ENCODE measurements around the gene KREMEN1.

Gene KREMEN1

GRCh38 chr22:29133603-29134133 is 60.8 kb downstream of the KREMEN1 start:
- Histone ChIP-seq H3K9ac (ENCODE audit: insufficient read length) (no peak overlapping the region), H3K4me3 (no peak overlapping the region), H3K9me3 (ENCODE audit: low read depth, low read length) (no peaks in the 10 kb centered on the region), H3K36me3 (ENCODE audit: insufficient read depth, low read length) (peaks cover 3% of the 10 kb centered on the region; the same call in 1 of the 2 replicates), H3K27ac (no peak overlapping the region)
- no peak for TF ChIP-seq EZH2 (IDR thresholded peaks at IDR 0.05)
- TF ChIP-seq POLR2AphosphoS5 (IDR thresholded peaks at IDR 0.05; ENCODE audit: borderline replicate concordance, low read depth, low read length) = no peak
- no peak for TF ChIP-seq FOXP2 (optimal IDR thresholded peaks at IDR 0.05; ENCODE audit: control extremely low read depth, extremely low read length, insufficient read depth)
- DNase-seq (ENCODE audit: low read depth, low spot score) = no peak

- Histone ChIP-seq H3K9ac (ENCODE audit: insufficient read length) (no peak overlapping the region), H3K9me3 (ENCODE audit: low read depth, low read length) (no peaks in the 10 kb centered on the region), H3K27ac (no peak overlapping the region), H3K36me3 (ENCODE audit: insufficient read depth, low read length) (peaks cover 3% of the 10 kb centered on the region; the same call in 1 of the 2 replicates), H3K4me3 (no peak overlapping the region)
- TF ChIP-seq FOXP2 (optimal IDR thresholded peaks at IDR 0.05; ENCODE audit: control extremely low read depth, extremely low read length, insufficient read depth) (no peak), EZH2 (IDR thresholded peaks at IDR 0.05) (no peak), POLR2AphosphoS5 (IDR thresholded peaks at IDR 0.05; ENCODE audit: borderline replicate concordance, low read depth, low read length) (no peak)
- no peak for DNase-seq (ENCODE audit: low read depth, low spot score)
Measured at GRCh38 chr22:29134448-29134847, 61.6 kb downstream of the KREMEN1 start.

GRCh38 chr22:29136782-29137700 is 64.2 kb downstream of the KREMEN1 start:
- DNase-seq (ENCODE audit: low read depth, low spot score) = no peak

GRCh38 chr22:29138556-29139305 is 65.9 kb downstream of the KREMEN1 start:
- peaks cover 1% of the 10 kb centered on the region; the same call in 1 of the 2 replicates for H3K36me3 ChIP-seq (ENCODE audit: insufficient read depth, low read length)
- TF ChIP-seq FOXP2 (optimal IDR thresholded peaks at IDR 0.05; ENCODE audit: control extremely low read depth, extremely low read length, insufficient read depth) (no peak), EZH2 (IDR thresholded peaks at IDR 0.05) (no peak), POLR2AphosphoS5 (IDR thresholded peaks at IDR 0.05; ENCODE audit: borderline replicate concordance, low read depth, low read length) (no peak)
- no peak for DNase-seq (ENCODE audit: low read depth, low spot score)
- no peak overlapping the region for H3K9ac ChIP-seq (ENCODE audit: insufficient read length)
- no peaks in the 10 kb centered on the region for H3K9me3 ChIP-seq (ENCODE audit: low read depth, low read length)
- no peak overlapping the region for H3K27ac ChIP-seq
- H3K4me3 ChIP-seq = no peak overlapping the region

More at GRCh38 chr22:29136782-29137700, 64.2 kb downstream of the KREMEN1 start:
- peaks cover 3% of the 10 kb centered on the region; the same call in 1 of the 2 replicates for H3K36me3 ChIP-seq (ENCODE audit: insufficient read depth, low read length)
- H3K9me3 ChIP-seq (ENCODE audit: low read depth, low read length) = no peaks in the 10 kb centered on the region
- no peak overlapping the region for H3K9ac ChIP-seq (ENCODE audit: insufficient read length)
- TF ChIP-seq FOXP2 (optimal IDR thresholded peaks at IDR 0.05; ENCODE audit: control extremely low read depth, extremely low read length, insufficient read depth) = no peak
- no peak for TF ChIP-seq EZH2 (IDR thresholded peaks at IDR 0.05)
- no peak for TF ChIP-seq POLR2AphosphoS5 (IDR thresholded peaks at IDR 0.05; ENCODE audit: borderline replicate concordance, low read depth, low read length)
- no peak overlapping the region for H3K4me3 ChIP-seq
- H3K27ac ChIP-seq = no peak overlapping the region

- H3K27ac ChIP-seq = no peak overlapping the region
- no peaks in the 10 kb centered on the region for H3K9me3 ChIP-seq (ENCODE audit: low read depth, low read length)
- no peaks in the 10 kb centered on the region; the same call in 1 of the 2 replicates for H3K36me3 ChIP-seq (ENCODE audit: insufficient read depth, low read length)
- no peak overlapping the region for H3K4me3 ChIP-seq
- TF ChIP-seq FOXP2 (optimal IDR thresholded peaks at IDR 0.05; ENCODE audit: control extremely low read depth, extremely low read length, insufficient read depth) (no peak), EZH2 (IDR thresholded peaks at IDR 0.05) (no peak), POLR2AphosphoS5 (IDR thresholded peaks at IDR 0.05; ENCODE audit: borderline replicate concordance, low read depth, low read length) (no peak)
- no peak overlapping the region for H3K9ac ChIP-seq (ENCODE audit: insufficient read length)
- DNase-seq (ENCODE audit: low read depth, low spot score) = no peak
Measured at GRCh38 chr22:29139965-29140782, 67.3 kb downstream of the KREMEN1 start.

- DNase-seq (ENCODE audit: low read depth, low spot score) = no peak
- Histone ChIP-seq H3K9ac (ENCODE audit: insufficient read length) (no peak overlapping the region), H3K36me3 (ENCODE audit: insufficient read depth, low read length) (no peaks in the 10 kb centered on the region; the same call in 1 of the 2 replicates), H3K4me3 (no peak overlapping the region), H3K27ac (no peak overlapping the region), H3K9me3 (ENCODE audit: low read depth, low read length) (no peaks in the 10 kb centered on the region)
- TF ChIP-seq POLR2AphosphoS5 (IDR thresholded peaks at IDR 0.05; ENCODE audit: borderline replicate concordance, low read depth, low read length) = no peak
- no peak for TF ChIP-seq FOXP2 (optimal IDR thresholded peaks at IDR 0.05; ENCODE audit: control extremely low read depth, extremely low read length, insufficient read depth)
- no peak for TF ChIP-seq EZH2 (IDR thresholded peaks at IDR 0.05)
Measured at GRCh38 chr22:29141078-29141688, 68.3 kb downstream of the KREMEN1 start.

- Histone ChIP-seq H3K9me3 (ENCODE audit: low read depth, low read length) (no peaks in the 10 kb centered on the region), H3K36me3 (ENCODE audit: insufficient read depth, low read length) (no peaks in the 10 kb centered on the region; the same call in 1 of the 2 replicates), H3K27ac (no peak overlapping the region), H3K4me3 (no peak overlapping the region), H3K9ac (ENCODE audit: insufficient read length) (no peak overlapping the region)
- DNase-seq (ENCODE audit: low read depth, low spot score) = no peak
- TF ChIP-seq FOXP2 (optimal IDR thresholded peaks at IDR 0.05; ENCODE audit: control extremely low read depth, extremely low read length, insufficient read depth) (no peak), POLR2AphosphoS5 (IDR thresholded peaks at IDR 0.05; ENCODE audit: borderline replicate concordance, low read depth, low read length) (no peak), EZH2 (IDR thresholded peaks at IDR 0.05) (no peak)
Measured at GRCh38 chr22:29142116-29142515, 69.3 kb downstream of the KREMEN1 start.

All from SK-N-MC (cell line).